Brain pericyte (primary cell): ENCODE results near the gene TUBGCP6.
"Not testable (repeated sequence)": the region's sequence is repeated elsewhere in the genome, so short reads cannot be mapped to it uniquely, and the experiment has no call there.

ENCODE experiments used
- DNase-seq: peaks from one replicate; pipeline ENCODE4 v3.0.0-alpha.2; 2012; ENCODE audit warnings: low read depth, low spot score

TUBGCP6 gene

GRCh38 chr22:50169774-50170341, 75.0 kb downstream of the TUBGCP6 start:
- DNase-seq, result no peak

GRCh38 chr22:50169181-50169759, 75.6 kb downstream of the TUBGCP6 start:
- DNase-seq, result no peak

- DNase-seq, result not testable (repeated sequence)
Observed at GRCh38 chr22:50168490-50169180, 76.2 kb downstream of the TUBGCP6 start.

GRCh38 chr22:50167689-50168489, 76.9 kb downstream of the TUBGCP6 start:
- no peak for DNase-seq
